NCI-H2227 (cell line): ENCODE results near the gene GSN.

Experiments used
- DNase-seq: peaks from one replicate; lab custom pipeline; 2025; ENCODE audit not compliant: unreplicated experiment; lab: John Stamatoyannopoulos, UW

GSN gene

GRCh38 chr9:121242959-121243346, 25.0 kb upstream of the GSN start:
- no peak for DNase-seq

GRCh38 chr9:121246821-121247561, 21.0 kb upstream of the GSN start:
- no peak for DNase-seq

- no peak for DNase-seq
Observed at GRCh38 chr9:121249563-121249962, 18.4 kb upstream of the GSN start.

GRCh38 chr9:121252104-121252851, 15.7 kb upstream of the GSN start:
- DNase-seq: no peak

- no peak for DNase-seq
Observed at GRCh38 chr9:121253162-121253561, 14.8 kb upstream of the GSN start.

GRCh38 chr9:121253821-121254501, 14.0 kb upstream of the GSN start:
- no peak for DNase-seq

- DNase-seq: no peak
Observed at GRCh38 chr9:121259498-121259897, 8.5 kb upstream of the GSN start.

GRCh38 chr9:121259935-121260334, 8.0 kb upstream of the GSN start:
- DNase-seq: no peak

- no peak for DNase-seq
Observed at GRCh38 chr9:121260457-121261106, 7.4 kb upstream of the GSN start.

- DNase-seq: no peak
Observed at GRCh38 chr9:121261107-121261460, 6.9 kb upstream of the GSN start.

GRCh38 chr9:121261755-121262154, 6.2 kb upstream of the GSN start:
- DNase-seq: no peak

- no peak for DNase-seq
Observed at GRCh38 chr9:121262423-121262822, 5.5 kb upstream of the GSN start.

GRCh38 chr9:121262953-121263352, 5.0 kb upstream of the GSN start:
- DNase-seq: no peak

GRCh38 chr9:121266356-121266755, 1.6 kb upstream of the GSN start:
- DNase-seq: no peak

GRCh38 chr9:121266906-121267650, 884 bp upstream of the GSN start:
- DNase-seq: no peak

- DNase-seq: no peak
Observed at GRCh38 chr9:121268598-121268850, 562 bp downstream of the GSN start.

- no peak for DNase-seq
Observed at GRCh38 chr9:121268851-121269641, 1.1 kb downstream of the GSN start.

GRCh38 chr9:121269642-121270254, 1.8 kb downstream of the GSN start:
- no peak for DNase-seq

GRCh38 chr9:121271368-121272341, 3.7 kb downstream of the GSN start:
- DNase-seq: no peak
